ENCODE results near the gene NRSN2.
"Not testable (repeated sequence)": the region's sequence is repeated elsewhere in the genome, so short reads cannot be mapped to it uniquely, and the experiment has no call there.

NRSN2 gene

GRCh38 chr20:325045-325888, 21.6 kb upstream of the NRSN2 start, which contains the start of gene SOX12:
SOX12 (plus strand) TSS chr20:325552; CDS start chr20:325925, 373 bp downstream.
- peak; percentile 95 for DNase-seq (ENCODE audit: low spot score)

DNA sequence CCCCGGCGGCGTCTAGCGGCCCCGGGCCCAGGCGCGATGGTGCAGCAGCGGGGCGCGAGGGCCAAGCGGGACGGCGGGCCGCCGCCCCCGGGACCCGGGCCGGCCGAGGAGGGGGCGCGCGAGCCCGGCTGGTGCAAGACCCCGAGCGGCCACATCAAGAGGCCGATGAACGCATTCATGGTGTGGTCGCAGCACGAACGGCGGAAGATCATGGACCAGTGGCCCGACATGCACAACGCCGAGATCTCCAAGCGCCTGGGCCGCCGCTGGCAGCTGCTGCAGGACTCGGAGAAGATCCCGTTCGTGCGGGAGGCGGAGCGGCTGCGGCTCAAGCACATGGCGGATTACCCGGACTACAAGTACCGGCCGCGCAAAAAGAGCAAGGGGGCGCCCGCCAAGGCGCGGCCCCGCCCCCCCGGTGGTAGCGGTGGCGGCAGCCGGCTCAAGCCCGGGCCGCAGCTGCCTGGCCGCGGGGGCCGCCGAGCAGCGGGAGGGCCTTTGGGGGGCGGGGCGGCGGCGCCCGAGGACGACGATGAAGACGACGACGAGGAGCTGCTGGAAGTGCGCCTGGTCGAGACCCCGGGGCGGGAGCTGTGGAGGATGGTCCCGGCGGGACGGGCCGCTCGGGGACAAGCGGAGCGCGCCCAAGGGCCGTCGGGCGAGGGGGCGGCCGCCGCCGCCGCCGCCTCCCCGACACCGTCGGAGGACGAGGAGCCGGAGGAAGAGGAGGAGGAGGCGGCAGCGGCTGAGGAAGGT, 20.8 kb upstream of the NRSN2 start:
- peak; percentile 64 for DNase-seq (ENCODE audit: low spot score)

DNA sequence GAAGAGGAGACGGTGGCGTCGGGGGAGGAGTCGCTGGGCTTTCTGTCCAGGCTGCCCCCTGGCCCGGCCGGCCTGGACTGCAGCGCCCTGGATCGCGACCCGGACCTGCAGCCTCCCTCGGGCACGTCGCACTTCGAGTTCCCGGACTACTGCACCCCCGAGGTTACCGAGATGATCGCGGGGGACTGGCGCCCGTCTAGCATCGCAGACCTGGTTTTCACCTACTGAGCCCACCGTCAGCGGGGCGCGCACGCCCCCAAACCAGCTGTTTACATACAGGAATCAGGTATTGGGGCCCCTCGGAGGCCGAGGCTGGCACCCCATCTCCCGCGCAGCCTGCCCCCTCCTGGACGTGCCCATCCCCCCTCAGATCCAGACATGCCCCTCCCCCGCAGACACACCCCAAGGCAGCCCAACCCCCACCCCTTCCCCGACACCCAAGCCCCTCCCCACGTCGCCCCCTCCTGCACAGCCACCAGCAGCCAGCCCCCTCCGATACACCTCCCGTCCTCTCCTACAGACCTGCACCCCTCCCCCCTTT, 20.2 kb upstream of the NRSN2 start:
- no peak for DNase-seq (ENCODE audit: low spot score)

GRCh38 chr20:327186-328026, 19.5 kb upstream of the NRSN2 start:
- DNase-seq (ENCODE audit: low spot score): peak; percentile 92

DNA sequence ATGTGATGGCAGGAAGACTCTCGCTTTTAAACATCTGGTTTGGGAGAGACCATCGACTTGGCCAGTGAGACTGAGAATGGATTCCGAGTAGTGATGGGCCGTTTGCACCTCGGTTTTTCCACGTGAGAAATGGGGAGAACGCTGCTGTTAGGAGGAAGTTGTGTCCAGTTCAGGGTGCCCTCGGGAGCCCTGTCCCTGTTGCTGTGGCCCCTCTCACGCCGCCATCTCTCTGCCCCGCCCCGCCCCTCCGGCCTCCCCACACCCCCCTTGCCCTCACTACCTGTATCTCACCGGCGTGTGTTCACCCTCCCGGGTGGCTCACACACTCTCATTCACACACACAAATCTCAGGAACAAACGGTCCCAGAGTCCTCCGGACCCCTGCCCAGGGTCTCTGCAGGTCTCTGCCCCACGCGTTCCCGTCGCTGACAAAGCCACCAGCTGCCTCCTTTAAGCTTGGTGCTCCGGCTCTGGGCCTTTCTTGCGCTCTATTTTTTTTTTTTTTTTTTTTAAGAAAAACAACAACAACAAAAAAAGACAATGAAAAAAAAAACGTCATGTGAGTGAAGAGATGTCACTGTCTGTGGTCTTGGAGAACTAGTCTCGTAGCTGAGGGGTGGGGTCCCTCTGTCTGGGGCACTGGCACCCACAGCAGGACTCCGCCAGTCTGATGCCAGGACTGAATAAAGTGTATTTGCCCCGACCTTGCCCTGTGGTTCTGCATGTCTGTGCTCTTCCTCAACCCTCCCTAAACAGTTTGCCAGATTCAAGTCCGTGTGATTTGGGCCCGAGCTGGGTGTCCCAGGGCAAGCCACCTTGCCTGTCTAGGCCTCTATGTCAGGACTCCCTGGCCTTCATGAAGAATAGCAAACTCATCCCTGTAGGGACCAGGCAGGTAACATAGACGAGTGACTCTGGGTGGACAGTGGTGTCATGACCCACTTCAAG, 18.6 kb upstream of the NRSN2 start:
- no peak for DNase-seq (ENCODE audit: low spot score)

DNA sequence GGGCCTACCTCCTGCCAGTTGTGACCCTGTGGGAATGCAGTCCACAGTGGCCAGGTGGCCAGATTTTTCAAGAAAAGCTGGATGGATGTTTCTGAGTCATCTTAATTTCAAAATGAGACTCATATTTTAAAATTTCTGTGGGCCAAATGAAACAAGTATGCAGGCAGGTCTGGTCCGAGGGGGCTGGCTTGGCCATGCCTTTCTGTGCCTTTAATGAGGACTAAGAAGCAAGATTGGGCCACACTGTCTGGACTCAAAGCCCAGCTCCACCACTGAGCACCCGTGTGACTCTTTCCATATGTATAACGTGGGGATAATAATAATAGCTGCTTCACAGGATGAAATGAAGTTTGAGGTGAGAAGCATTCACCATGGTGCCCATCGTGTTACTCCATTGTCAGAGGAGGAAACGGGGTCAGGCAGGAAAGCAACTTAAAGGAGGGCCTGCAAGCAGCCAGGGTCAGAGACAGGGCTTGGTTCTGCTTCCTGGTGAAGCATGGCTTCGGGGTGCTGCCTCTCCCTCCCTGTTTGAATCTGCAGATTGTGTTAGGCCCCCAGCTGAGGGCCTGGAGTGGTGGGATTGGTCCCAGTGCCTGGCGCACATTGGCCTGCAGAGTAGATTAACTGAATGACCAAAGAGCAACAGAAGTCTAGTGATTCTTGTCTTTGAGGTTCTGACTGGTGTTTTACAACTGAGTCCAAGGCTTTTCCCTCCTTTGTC, 17.8 kb upstream of the NRSN2 start:
- no peak for DNase-seq (ENCODE audit: low spot score)

GRCh38 chr20:329851-330232, 17.1 kb upstream of the NRSN2 start:
- DNase-seq (ENCODE audit: low spot score): no peak

DNA sequence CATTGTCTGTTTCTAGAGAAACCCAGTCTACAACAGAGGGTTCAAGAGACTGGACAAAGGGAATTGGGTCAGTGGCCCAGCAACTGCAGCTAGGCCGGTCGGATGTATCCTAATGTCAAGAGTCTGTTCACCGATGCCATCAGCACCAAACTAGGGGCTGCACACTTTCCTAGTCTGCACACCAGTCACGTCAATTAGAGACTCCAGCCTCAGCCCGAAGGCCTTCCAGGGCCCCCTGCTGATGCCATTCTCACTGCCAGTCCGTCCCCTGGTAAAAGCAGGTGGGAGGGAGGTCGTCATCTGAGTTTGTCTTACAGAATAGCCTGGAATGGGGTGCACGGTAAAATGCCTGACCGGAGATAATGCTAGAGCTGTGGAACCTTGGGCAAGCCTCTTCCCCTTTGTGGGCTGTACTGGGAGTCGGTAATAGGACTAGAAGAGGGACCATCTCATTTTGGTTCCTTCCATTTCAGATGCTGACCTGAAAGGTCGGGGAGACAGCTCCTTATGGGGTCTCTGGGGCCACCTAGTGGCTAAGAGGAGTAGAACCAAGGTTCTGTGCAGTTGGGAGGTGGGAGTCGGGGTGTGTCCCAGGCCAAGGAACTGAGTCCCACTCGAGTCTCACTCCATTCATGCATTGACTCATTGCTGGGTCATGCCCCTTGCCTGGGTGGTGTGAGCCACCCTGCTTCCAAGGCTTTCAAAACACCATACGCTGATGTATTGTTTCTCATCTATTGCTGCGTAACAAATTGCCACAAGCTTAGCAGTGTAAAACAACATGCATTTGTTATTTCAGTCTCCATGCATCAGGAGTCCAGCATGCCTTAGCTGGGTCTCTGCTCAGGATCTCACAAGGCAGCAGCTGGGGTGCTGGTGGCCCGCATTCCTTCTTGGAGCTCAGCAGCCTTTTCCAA, 16.4 kb upstream of the NRSN2 start:
- DNase-seq (ENCODE audit: low spot score): peak; percentile 57

DNA sequence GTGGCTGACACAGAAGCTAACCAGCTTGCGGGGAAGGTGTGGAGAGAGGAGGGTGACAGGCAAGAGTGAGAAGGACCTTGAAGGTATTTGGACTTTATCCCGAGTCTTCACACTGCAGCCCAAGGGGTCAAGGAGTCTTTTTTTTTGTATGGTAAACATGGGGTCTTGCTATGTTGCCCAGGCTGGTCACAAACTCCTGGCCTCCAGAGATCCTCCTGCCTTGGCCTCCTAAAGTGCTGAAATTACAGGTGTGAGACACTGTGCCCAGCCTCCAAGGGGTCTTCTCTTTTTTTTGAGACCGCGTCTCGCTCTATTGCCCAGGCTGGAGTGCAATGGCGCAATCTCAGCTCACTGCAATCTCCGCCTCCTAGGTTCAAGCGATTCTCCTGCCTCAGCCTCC, 12.3 kb upstream of the NRSN2 start:
- DNase-seq (ENCODE audit: low spot score): no peak

DNA sequence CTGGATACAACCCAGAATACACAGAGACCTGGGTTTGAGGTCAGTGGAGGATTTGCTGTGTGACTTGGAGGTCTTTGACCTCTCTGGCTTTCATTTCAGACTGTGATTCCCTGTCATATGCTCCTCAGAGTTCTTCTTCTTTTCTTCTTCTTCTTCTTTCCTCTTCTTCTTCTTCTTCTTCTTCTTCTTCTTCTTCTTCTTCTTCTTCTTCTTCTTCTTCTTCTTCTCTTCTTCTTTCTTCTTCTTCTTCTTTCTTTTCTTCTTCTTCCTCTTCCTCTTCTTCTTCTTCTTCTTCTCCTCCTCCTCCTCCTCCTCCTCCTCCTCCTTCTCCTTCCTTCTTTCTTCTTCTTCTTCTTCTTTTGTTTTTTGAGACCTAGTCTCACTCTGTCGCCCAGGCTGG, 10.9 kb upstream of the NRSN2 start:
- not testable (repeated sequence) for DNase-seq (ENCODE audit: low spot score)

GRCh38 chr20:341682-342081, 5.2 kb upstream of the NRSN2 start:
- no peak for DNase-seq (ENCODE audit: low spot score)

GRCh38 chr20:343107-343506, 3.8 kb upstream of the NRSN2 start:
- DNase-seq (ENCODE audit: low spot score): no peak

- no peak for DNase-seq (ENCODE audit: low spot score)
Observed at GRCh38 chr20:346033-346639, 775 bp upstream of the NRSN2 start.

DNA sequence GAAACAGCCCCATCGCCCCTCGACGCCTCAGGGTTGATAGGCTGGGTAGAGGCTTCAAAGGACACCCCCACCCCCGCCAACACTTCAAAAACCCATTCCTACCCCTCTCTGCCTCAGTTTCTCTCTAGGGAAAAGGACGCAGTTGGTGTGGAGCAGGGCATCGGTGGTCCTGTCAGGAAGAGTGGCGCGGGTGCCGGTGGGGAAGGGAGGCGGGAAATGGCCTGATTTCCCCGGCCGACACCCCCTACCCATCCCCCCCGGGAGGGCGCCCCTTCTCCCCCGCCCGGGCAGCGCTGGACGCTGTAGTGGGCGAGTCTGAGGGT, 367 bp downstream of the NRSN2 start:
- no peak for DNase-seq (ENCODE audit: low spot score)

DNA sequence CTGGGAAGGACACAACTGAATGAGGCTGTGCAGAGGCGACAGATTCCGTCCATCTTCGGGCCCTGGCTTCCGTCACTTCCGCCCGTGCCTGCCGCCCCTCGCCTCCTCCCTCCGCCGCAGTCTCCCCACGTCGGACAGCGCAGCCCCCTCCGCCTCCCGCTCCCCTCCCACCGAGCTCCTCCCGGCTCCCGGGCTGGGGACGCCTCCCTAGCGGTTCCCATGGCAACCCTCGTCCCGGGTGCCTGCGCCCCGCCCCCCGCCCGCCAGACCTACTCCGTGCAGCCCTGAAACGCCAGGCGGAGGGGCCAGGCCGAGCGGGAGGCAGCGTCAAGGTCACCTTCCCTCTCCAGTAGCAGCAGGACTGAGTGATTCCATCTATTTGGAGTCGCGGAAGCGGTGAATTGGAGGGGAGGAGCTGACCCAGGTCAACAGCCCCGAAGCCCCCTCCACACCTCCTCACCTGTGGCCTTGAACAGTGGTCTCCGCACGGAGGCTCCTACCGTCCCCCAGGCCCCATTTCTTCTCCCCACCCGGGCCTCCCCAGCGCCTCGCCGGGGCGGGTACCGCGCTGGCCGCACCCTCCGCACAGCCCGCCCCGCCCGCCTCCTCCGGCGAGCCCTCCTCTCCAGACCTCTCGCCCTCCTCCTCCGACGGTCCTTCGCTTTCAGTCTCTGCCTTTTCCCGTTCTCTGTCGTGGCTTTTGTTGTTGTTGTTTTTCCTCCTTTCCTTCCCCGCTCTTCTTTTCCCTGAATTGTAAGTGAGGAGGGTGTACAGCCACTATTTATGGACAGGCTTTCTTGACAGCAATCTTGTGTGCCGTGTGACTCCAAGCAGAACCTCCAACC, 951 bp downstream of the NRSN2 start:
- peak; percentile 92 for DNase-seq (ENCODE audit: low spot score)

- DNase-seq (ENCODE audit: low spot score): no peak
Observed at GRCh38 chr20:348972-349841, 2.3 kb downstream of the NRSN2 start.

DNA sequence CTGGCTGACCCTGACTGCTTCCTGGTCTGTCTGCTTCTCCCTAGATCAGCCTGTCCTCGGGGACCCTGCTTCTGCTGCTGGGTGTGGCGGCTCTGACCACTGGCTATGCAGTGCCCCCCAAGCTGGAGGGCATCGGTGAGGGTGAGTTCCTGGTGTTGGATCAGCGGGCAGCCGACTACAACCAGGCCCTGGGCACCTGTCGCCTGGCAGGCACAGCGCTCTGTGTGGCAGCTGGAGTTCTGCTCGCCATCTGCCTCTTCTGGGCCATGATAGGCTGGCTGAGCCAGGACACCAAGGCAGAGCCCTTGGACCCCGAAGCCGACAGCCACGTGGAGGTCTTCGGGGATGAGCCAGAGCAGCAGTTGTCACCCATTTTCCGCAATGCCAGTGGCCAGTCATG, 6.3 kb downstream of the NRSN2 start:
- DNase-seq (ENCODE audit: low spot score): no peak

Data from putamen (tissue), 1 donor.